B cell (primary cell): Measurements from ENCODE around the gene ZNF777. TPM values are rescaled to one million over a fixed set of nuclear protein-coding genes. Genes with fewer than 3 reads are reported as not detected.

ENCODE experiments used
- ATAC-seq: fragments of 200-7000 bp; cut with Tn5 transposase; one replicate; pipeline ENCODE4 v1.10.0; 2021; ENCODE audit warnings: low read depth, mild to moderate bottlenecking, moderate number of reproducible peaks, moderate library complexity
- CTCF ChIA-PET: fragments of 350-600 bp; sonication (Branson Sonifier 250); formaldehyde crosslinking; loops from one replicate; lab custom pipeline; 2021; ENCODE audit warnings: antibody characterized with exemption, inconsistent platforms; lab: Charles Lee
- POLR2A ChIA-PET: fragments of 350-600 bp; sonication (Branson Sonifier 250); formaldehyde crosslinking; loops from one replicate; lab custom pipeline; 2021; ENCODE audit warnings: antibody characterized with exemption; lab: Charles Lee
- DNase-seq: peaks from one replicate; pipeline ENCODE4 v3.0.0; 2013
- H2AFZ ChIP-seq: 2 replicates; pipeline ENCODE4 v1.6.1; 2012; ENCODE audit warnings: mild to moderate bottlenecking, low read depth, low read length; ENCODE audit not compliant: insufficient read depth, poor library complexity, severe bottlenecking
- H3K27ac ChIP-seq, 2 donors: 1 replicate in 1 of 2; 2 replicates in 1 of 2; pipeline ENCODE4 v1.5.1; 2012 to 2013; ENCODE audit warnings: low read length in 2 of 2, mild to moderate bottlenecking in 2 of 2, moderate library complexity in 1 of 2
- H3K27me3 ChIP-seq, 4 experiments: fragments of 200-600 bp in 1 of 4; sonication (generic) in 1 of 4; replicated peaks in 1 of 4; 1 replicate in 2 of 4; 2 replicates in 2 of 4; pipeline versions ENCODE4 v1.6.1 to v1.7.0; 2013 to 2016; ENCODE audit warnings: low read length in 3 of 4, mild to moderate bottlenecking in 2 of 4, mixed read lengths in 1 of 4, moderate library complexity in 1 of 4; ENCODE audit not compliant: insufficient read depth in 4 of 4, control insufficient read depth in 3 of 4; ENCODE audit errors: control extremely low read depth in 1 of 4
- H3K36me3 ChIP-seq, 2 experiments: replicated peaks in 1 of 2; 1 replicate in 1 of 2; 2 replicates in 1 of 2; pipeline versions ENCODE4 v1.6.1 to v1.7.1; 2013; ENCODE audit warnings: low read length in 1 of 2; ENCODE audit not compliant: insufficient read depth in 2 of 2, control insufficient read depth in 1 of 2; ENCODE audit errors: control extremely low read depth in 1 of 2, extremely low read depth in 1 of 2
- H3K4me1 ChIP-seq, 2 donors: fragments of 200-600 bp in 1 of 2; sonication (generic) in 1 of 2; 1 replicate in 1 of 2; 2 replicates in 1 of 2; pipeline versions ENCODE4 v1.5.1 to v1.6.1; 2013 to 2017; ENCODE audit warnings: low read length in 2 of 2; ENCODE audit not compliant: control insufficient read depth in 2 of 2, insufficient read depth in 2 of 2
- H3K4me2 ChIP-seq: replicated peaks from 2 replicates; pipeline ENCODE3; 2012; ENCODE audit warnings: mild to moderate bottlenecking, low read depth, low read length; ENCODE audit not compliant: poor library complexity, severe bottlenecking
- H3K4me3 ChIP-seq, 5 experiments: fragments of 200-600 bp in 1 of 5; sonication (generic) in 1 of 5; 1 replicate in 3 of 5; 2 replicates in 2 of 5; pipeline versions ENCODE4 v1.5.1 to v1.7.0; 2011 to 2016; ENCODE audit warnings: low read length in 4 of 5, mild to moderate bottlenecking in 4 of 5, low read depth in 2 of 5, control low read depth in 1 of 5, moderate library complexity in 1 of 5; ENCODE audit not compliant: insufficient read depth in 1 of 5; ENCODE audit errors: control extremely low read depth in 1 of 5, extremely low read depth in 1 of 5
- H3K79me2 ChIP-seq: fragments of 200-600 bp; sonication (generic); one replicate; pipeline ENCODE4 v1.6.0; 2016; ENCODE audit warnings: low read length; ENCODE audit not compliant: control insufficient read depth, insufficient read depth
- H3K9ac ChIP-seq: fragments of 200-600 bp; sonication (generic); 2 replicates; pipeline ENCODE4 v1.6.1; 2017; ENCODE audit warnings: mild to moderate bottlenecking, low read length, moderate library complexity
- H3K9me3 ChIP-seq, 3 donors: one replicate each; pipeline versions ENCODE4 v1.6.1 to v1.7.1; 2013; ENCODE audit warnings: low read length in 2 of 3; ENCODE audit not compliant: control insufficient read depth in 2 of 3, insufficient read depth in 1 of 3; ENCODE audit errors: control extremely low read depth in 1 of 3
- H4K20me1 ChIP-seq: 2 replicates; pipeline ENCODE4 v1.6.0; 2012; ENCODE audit warnings: mild to moderate bottlenecking, low read length; ENCODE audit not compliant: insufficient read depth, control insufficient read depth, poor library complexity, severe bottlenecking
- H3K27ac Mint-ChIP-seq: one replicate; pipeline ENCODE4 v1.8.0; 2021; ENCODE audit warnings: mixed read lengths
- H3K27me3 Mint-ChIP-seq: one replicate; pipeline ENCODE4 v1.8.0; 2021; ENCODE audit warnings: mixed read lengths
- H3K4me1 Mint-ChIP-seq: one replicate; pipeline ENCODE4 v1.8.0; 2021; ENCODE audit warnings: mixed read lengths
- H3K4me3 Mint-ChIP-seq: one replicate; pipeline ENCODE4 v1.8.0; 2021; ENCODE audit warnings: mixed read lengths
- H3K9me3 Mint-ChIP-seq: one replicate; pipeline ENCODE4 v1.8.0; 2022; ENCODE audit warnings: mixed read lengths; ENCODE audit not compliant: insufficient read depth
- EZH2 ChIP-seq: IDR thresholded peaks from 2 replicates; pipeline ENCODE4 v1.6.1; 2012; ENCODE audit warnings: borderline replicate concordance, low read depth, mild to moderate bottlenecking, moderate library complexity, low read length; ENCODE audit not compliant: insufficient read depth, poor library complexity, severe bottlenecking
- WGBS: methylation state at CpG from one replicate; pipeline ENCODE4 v1.1.5; 2013; ENCODE audit warnings: missing lambda C conversion rate; ENCODE audit not compliant: insufficient coverage; 5-methylcytosine and 5-hydroxymethylcytosine counted together
- intact Hi-C: fragments of 100-400 bp; cut with micrococcal nuclease; formaldehyde crosslinking; loops from one replicate; pipeline ENCODE4 v1.10.0; 2022
- polyA minus RNA-seq: library from RNA; depleted of rRNA, polyadenylated mRNA; stranded (reverse); fragments of >200 nt; gene quantifications from 2 replicates; pipeline ENCODE4 v1.2.3, GENCODE V29; 2012
- polyA plus RNA-seq: library from polyadenylated mRNA; depleted of rRNA; stranded (reverse); fragments of >200 nt; gene quantifications from 2 replicates; pipeline ENCODE4 v1.2.3, GENCODE V29; 2012
- total RNA-seq, 2 donors: library from RNA; stranded (reverse); fragments of 120-200 nt in 1 of 2; gene quantifications; 1 replicate in 1 of 2; 2 replicates in 1 of 2; pipeline versions ENCODE4 v1.2.3 to v1.2.4, GENCODE V29; 2013 to 2022
- TF ChIP-seq, protein P1 (sequence below): fragments of 200-600 bp; IDR thresholded peaks from one replicate; pipeline ENCODE4 v1.8.0; 2022; ENCODE audit warnings: antibody characterized with exemption, mild to moderate bottlenecking

Gene ZNF777
- total RNA-seq: 14.9 and 16.0 TPM in 2 replicates
- 6.6 TPM for total RNA-seq (2013)
- polyA plus RNA-seq: 5.2 and 8.3 TPM in 2 replicates
- polyA minus RNA-seq: 14.0 and 16.9 TPM in 2 replicates

DNA sequence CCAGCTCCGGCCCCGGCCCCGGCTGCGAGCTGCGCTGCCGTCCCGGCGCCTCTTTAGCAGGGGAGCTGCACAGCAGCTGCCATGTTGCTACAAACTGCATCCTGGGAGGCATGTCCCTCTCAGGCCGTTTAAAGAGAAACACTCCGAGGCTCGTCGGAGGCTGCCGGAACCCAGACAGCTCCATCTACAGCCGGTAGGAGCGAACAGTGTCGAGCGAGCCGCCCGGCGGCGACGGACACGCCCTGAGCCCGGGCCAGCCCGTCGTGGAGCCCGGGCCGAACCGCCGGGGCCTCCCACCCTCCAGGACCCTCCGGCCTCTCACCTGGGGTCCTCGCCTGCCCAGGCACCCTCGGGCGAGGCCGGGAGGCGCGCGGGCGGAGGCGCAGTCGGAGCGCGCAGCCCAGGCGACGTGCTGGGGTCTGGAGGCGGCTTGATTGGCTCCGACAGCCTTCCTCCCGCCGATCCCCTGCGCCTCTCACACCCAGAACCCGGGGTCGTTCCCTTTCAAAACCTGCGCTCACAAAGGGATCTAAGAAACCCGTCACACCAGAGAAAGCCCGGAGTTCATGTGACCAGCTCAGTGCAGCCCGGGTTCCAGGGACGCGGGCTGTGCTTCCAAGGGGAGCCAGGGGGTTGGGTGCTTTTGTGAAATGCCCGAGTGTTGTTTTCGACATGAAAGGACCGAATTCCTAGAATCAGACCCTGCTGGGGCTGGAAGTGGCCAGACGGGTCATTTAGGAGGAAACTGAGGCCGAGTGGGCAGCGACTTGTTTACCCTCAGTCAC, at the start of gene ZNF777:
Gene ZNF777, minus strand, starts transcription at position 570 of the 785 bp plus-strand sequence. CDS start 5,040 bp downstream, outside the sequence.
- Histone ChIP-seq H3K4me3 (peak within 1 kb of the TSS; percentile 25 to 94 (median 70)), H3K4me2 (peak within 1 kb of the TSS; percentile 96), H3K27me3 (peaks cover 0 to 11% (median 2%) of the 10 kb centered on the region in 4 experiments), H3K27ac (peak within 1 kb of the TSS in 1 of 2 donors; percentile 65), H3K36me3 (peaks cover 0 to 13% of the 10 kb centered on the region in 2 experiments), H3K4me1 (peaks cover 14% of the 10 kb centered on the region in 2 donors), H3K9me3 (no peaks in the 10 kb centered on the region), H2AFZ (peak within 1 kb of the TSS; percentile 99), H4K20me1 (peaks cover 25% of the 10 kb centered on the region), H3K9ac (peak within 1 kb of the TSS; percentile 90), H3K79me2 (peaks cover 42% of the 10 kb centered on the region)
- peak within 1 kb of the TSS; percentile 92 for H3K4me3 Mint-ChIP-seq
- POLR2A ChIA-PET: interaction anchor here (1.1 kb wide), 1 partner anchor 163 kb away, joined by 3 read pairs; no protein-coding TSS in a partner anchor
- DNase-seq (peak; percentile 87), ATAC-seq (peak; percentile 97)
- H3K27ac Mint-ChIP-seq: peak within 1 kb of the TSS; percentile 89
- no peaks in the 10 kb centered on the region for H3K9me3 Mint-ChIP-seq
- CTCF ChIA-PET: interaction anchor here (0.5 to 5.0 kb wide), 11 partner anchors 20 to 313 kb away, joined by 3 to 41 read pairs (median 3); partner anchors contain the start of genes ZNF398 and ZNF783
- H3K27me3 Mint-ChIP-seq: peaks cover 14% of the 10 kb centered on the region
- intact Hi-C loops: loop anchor here (1.0 to 2.0 kb wide), 5 partner anchors 36 to 313 kb away; partner anchors contain the start of genes ZNF212, ZNF398 and ZNF746
- TF ChIP-seq EZH2: no peak
- TF ChIP-seq, protein P1, sequence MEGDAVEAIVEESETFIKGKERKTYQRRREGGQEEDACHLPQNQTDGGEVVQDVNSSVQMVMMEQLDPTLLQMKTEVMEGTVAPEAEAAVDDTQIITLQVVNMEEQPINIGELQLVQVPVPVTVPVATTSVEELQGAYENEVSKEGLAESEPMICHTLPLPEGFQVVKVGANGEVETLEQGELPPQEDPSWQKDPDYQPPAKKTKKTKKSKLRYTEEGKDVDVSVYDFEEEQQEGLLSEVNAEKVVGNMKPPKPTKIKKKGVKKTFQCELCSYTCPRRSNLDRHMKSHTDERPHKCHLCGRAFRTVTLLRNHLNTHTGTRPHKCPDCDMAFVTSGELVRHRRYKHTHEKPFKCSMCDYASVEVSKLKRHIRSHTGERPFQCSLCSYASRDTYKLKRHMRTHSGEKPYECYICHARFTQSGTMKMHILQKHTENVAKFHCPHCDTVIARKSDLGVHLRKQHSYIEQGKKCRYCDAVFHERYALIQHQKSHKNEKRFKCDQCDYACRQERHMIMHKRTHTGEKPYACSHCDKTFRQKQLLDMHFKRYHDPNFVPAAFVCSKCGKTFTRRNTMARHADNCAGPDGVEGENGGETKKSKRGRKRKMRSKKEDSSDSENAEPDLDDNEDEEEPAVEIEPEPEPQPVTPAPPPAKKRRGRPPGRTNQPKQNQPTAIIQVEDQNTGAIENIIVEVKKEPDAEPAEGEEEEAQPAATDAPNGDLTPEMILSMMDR: peak; percentile 43
- WGBS: under 1% methylated on average over 64 of the region's 64 CpGs
- peaks cover 31% of the 10 kb centered on the region for H3K4me1 Mint-ChIP-seq

GRCh38 chr7:149510248-149510647, 49.4 kb upstream of the ZNF777 start:
- Histone ChIP-seq H3K4me1 (no peaks in the 10 kb centered on the region), H3K9me3 (peaks cover 7 to 30% (median 18%) of the 10 kb centered on the region in 3 donors), H3K27ac (no peak overlapping the region), H2AFZ (no peak overlapping the region), H3K4me3 (no peak overlapping the region), H4K20me1 (no peaks in the 10 kb centered on the region), H3K27me3 (no peaks in the 10 kb centered on the region), H3K79me2 (no peaks in the 10 kb centered on the region), H3K9ac (no peak overlapping the region), H3K36me3 (no peaks in the 10 kb centered on the region), H3K4me2 (no peak overlapping the region)
- no peak for ATAC-seq
- POLR2A ChIA-PET: no interaction called here
- TF ChIP-seq, protein P1: no peak
- no peak for TF ChIP-seq EZH2
- Mint-ChIP-seq H3K27me3 (peaks cover 8% of the 10 kb centered on the region), H3K4me1 (no peaks in the 10 kb centered on the region), H3K9me3 (peaks cover 9% of the 10 kb centered on the region), H3K4me3 (no peak overlapping the region), H3K27ac (no peak overlapping the region)
- DNase-seq: no peak
- intact Hi-C loops: no loop called here
- CTCF ChIA-PET: interaction anchor here (1.4 kb wide), 1 partner anchor 15 kb away, joined by 4 read pairs; no protein-coding TSS in a partner anchor
